Neural cell (in vitro differentiated cells): ENCODE data around the gene CNTNAP2. TPM values are rescaled to one million over a fixed set of nuclear protein-coding genes. Genes with fewer than 3 reads are reported as not detected.

Source experiments
- H2AFZ ChIP-seq: fragments of 200-600, 300-800 bp; sonication (generic), shearing (Covaris generic); 2 replicates; pipeline ENCODE4 v1.6.0; 2014; ENCODE audit warnings: low read depth, mild to moderate bottlenecking, antibody characterized with exemption, low read length, moderate library complexity
- H3F3A ChIP-seq: fragments of 200-600 bp; shearing (Covaris generic); 2 replicates; pipeline ENCODE4 v1.6.1; 2016; ENCODE audit warnings: mild to moderate bottlenecking, moderate library complexity, mixed read lengths, antibody characterized with exemption, low read length; ENCODE audit not compliant: insufficient read depth, poor library complexity, severe bottlenecking
- H3K27ac ChIP-seq: fragments of 200-600, 300-800 bp; sonication (generic), shearing (Covaris generic); 2 replicates; pipeline ENCODE4 v1.5.1; 2014; ENCODE audit warnings: mild to moderate bottlenecking, low read length, moderate library complexity
- H3K27me3 ChIP-seq: fragments of 300-800, 200-600 bp; sonication (generic), shearing (Covaris generic); 2 replicates; pipeline ENCODE4 v1.6.0; 2014; ENCODE audit warnings: mild to moderate bottlenecking, low read depth, low read length, moderate library complexity; ENCODE audit not compliant: insufficient read depth
- H3K36me3 ChIP-seq: fragments of 300-800, 200-600 bp; sonication (generic), shearing (Covaris generic); 2 replicates; pipeline ENCODE4 v1.5.1; 2014; ENCODE audit warnings: mild to moderate bottlenecking, antibody characterized with exemption, low read length, moderate library complexity; ENCODE audit not compliant: insufficient read depth
- H3K4me2 ChIP-seq: fragments of 300-800, 200-600 bp; sonication (generic), shearing (Covaris generic); 2 replicates; pipeline ENCODE4 v1.6.0; 2014; ENCODE audit warnings: mild to moderate bottlenecking, low read length
- H3K4me3 ChIP-seq: fragments of 300-800, 200-600 bp; sonication (generic), shearing (Covaris generic); 2 replicates; pipeline ENCODE4 v1.5.1; 2014; ENCODE audit warnings: mild to moderate bottlenecking, low read length, moderate library complexity
- H3K79me2 ChIP-seq: fragments of 200-600 bp; shearing (Covaris generic); replicated peaks from 2 replicates; pipeline ENCODE4 v1.6.0; 2014; ENCODE audit warnings: mild to moderate bottlenecking, low read length, moderate library complexity; ENCODE audit not compliant: insufficient read depth
- H3K9ac ChIP-seq: fragments of 300-800, 200-600 bp; sonication (generic), shearing (Covaris generic); 2 replicates; pipeline ENCODE4 v1.6.1; 2016; ENCODE audit warnings: mild to moderate bottlenecking, low read length, mixed read lengths
- H3K9me2 ChIP-seq: fragments of 200-600 bp; shearing (Covaris generic); 2 replicates; pipeline ENCODE4 v1.6.1; 2016; ENCODE audit warnings: mild to moderate bottlenecking, low read length, mixed read lengths; ENCODE audit not compliant: insufficient read depth
- H3K9me3 ChIP-seq: fragments of 200-600, 300-800 bp; sonication (generic), shearing (Covaris generic); 2 replicates; pipeline ENCODE4 v1.6.1; 2016; ENCODE audit warnings: mild to moderate bottlenecking, mixed run types, low read length, moderate library complexity, mixed read lengths
- H4K20me1 ChIP-seq: fragments of 200-600 bp; shearing (Covaris generic); 2 replicates; pipeline ENCODE4 v1.6.1; 2016; ENCODE audit warnings: mild to moderate bottlenecking, mixed run types; ENCODE audit not compliant: insufficient read depth
- EP300 ChIP-seq: fragments of 450-650 bp; conservative IDR thresholded peaks from 2 replicates; pipeline ENCODE4 v1.6.1; 2014; ENCODE audit warnings: antibody characterized with exemption, mild to moderate bottlenecking, moderate library complexity; ENCODE audit not compliant: poor library complexity, severe bottlenecking
- EZH2 ChIP-seq: fragments of 200-600, 300-800 bp; shearing (Covaris generic), sonication (generic); IDR thresholded peaks from 2 replicates; pipeline ENCODE4 v1.6.1; 2014; ENCODE audit warnings: antibody characterized with exemption, low read length, borderline replicate concordance, mild to moderate bottlenecking; ENCODE audit not compliant: insufficient read depth, poor library complexity, severe bottlenecking
- MXI1 ChIP-seq: fragments of 450-650 bp; conservative IDR thresholded peaks from 2 replicates; pipeline ENCODE4 v1.6.1; 2014; ENCODE audit warnings: antibody characterized with exemption, mild to moderate bottlenecking; ENCODE audit not compliant: poor library complexity, severe bottlenecking
- POLR2AphosphoS5 ChIP-seq: IDR thresholded peaks from 2 replicates; pipeline ENCODE4 v1.6.1; 2012
- RAD21 ChIP-seq: fragments of 450-650 bp; conservative IDR thresholded peaks from 2 replicates; pipeline ENCODE4 v1.6.1; 2014; ENCODE audit warnings: antibody characterized with exemption, mild to moderate bottlenecking, moderate library complexity
- REST ChIP-seq: IDR thresholded peaks from 2 replicates; pipeline ENCODE4 v1.6.1; 2012; ENCODE audit warnings: borderline replicate concordance
- SMC3 ChIP-seq: fragments of 450-650 bp; conservative IDR thresholded peaks from 2 replicates; pipeline ENCODE4 v1.6.1; 2014; ENCODE audit warnings: antibody characterized with exemption, mild to moderate bottlenecking, moderate library complexity; ENCODE audit not compliant: poor library complexity
- TAF1 ChIP-seq: IDR thresholded peaks from 2 replicates; pipeline ENCODE4 v1.6.1; 2012; ENCODE audit warnings: low read depth
- polyA plus RNA-seq: library from polyadenylated mRNA; depleted of rRNA; stranded (reverse); fragments of >200 nt; gene quantifications from 2 replicates; pipeline ENCODE4 v1.2.3, GENCODE V29; 2014
- TF ChIP-seq, protein P1 (sequence below): fragments of 450-650 bp; IDR thresholded peaks from 2 replicates; pipeline ENCODE4 v1.5.1; 2014; ENCODE audit warnings: antibody characterized with exemption, mild to moderate bottlenecking, moderate library complexity; ENCODE audit not compliant: poor library complexity, severe bottlenecking

The CNTNAP2 gene
- polyA plus RNA-seq, 1 donor from 2014 or later: 276 TPM

DNA sequence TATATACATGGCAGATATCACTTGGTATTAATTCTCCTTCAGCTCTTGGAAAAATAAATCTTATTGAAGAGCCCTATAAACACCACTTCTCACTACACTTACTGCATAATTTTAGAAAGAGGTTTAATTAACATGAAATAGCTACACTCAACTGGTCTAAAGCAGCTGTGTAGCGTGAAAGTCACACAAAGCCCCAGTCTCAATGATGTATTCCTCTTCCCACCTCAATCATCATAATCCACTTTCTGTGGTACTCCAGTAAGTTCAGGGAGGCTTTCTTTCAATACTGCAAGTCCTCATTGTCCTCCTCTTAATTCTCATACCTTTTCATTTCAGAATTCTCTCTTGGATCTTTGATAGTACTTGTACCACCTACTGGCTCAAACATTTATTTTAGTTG lies 688.0 kb downstream of the CNTNAP2 start:
- Histone ChIP-seq H3K4me2 (no peak overlapping the region), H3K9ac (no peak overlapping the region)

DNA sequence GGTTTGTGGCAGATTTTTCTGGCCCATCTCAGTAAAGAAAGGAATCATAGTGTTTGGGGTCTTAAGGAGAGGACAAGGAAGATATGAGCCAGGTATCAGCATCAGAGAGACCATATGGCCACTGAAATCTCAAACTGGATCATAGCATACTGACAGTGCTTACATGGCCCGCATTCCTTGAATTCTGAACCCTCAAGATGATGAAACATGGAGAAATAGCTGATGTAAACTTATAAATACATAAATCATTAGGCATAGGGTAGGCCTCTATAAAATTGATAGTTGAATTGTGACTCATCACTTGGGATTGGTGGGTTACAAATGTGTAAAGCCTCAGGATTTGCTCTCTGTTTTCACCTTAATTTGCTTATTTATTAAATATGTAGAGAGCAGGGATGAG lies 688.5 kb downstream of the CNTNAP2 start:
- no peak overlapping the region for H3K9ac ChIP-seq

More for the DNA sequence above, 688.0 kb downstream of the CNTNAP2 start:
- Histone ChIP-seq H2AFZ (no peak overlapping the region), H3K9me3 (no peaks in the 10 kb centered on the region), H4K20me1 (no peaks in the 10 kb centered on the region), H3K79me2 (no peaks in the 10 kb centered on the region), H3K36me3 (no peaks in the 10 kb centered on the region), H3K9me2 (no peaks in the 10 kb centered on the region), H3K27me3 (no peaks in the 10 kb centered on the region), H3K27ac (no peak overlapping the region), H3K4me3 (no peak overlapping the region), H3F3A (no peaks in the 10 kb centered on the region)
- TF ChIP-seq POLR2AphosphoS5: no peak

More for the DNA sequence above, 688.5 kb downstream of the CNTNAP2 start:
- Histone ChIP-seq H4K20me1 (no peaks in the 10 kb centered on the region), H3K9me3 (no peaks in the 10 kb centered on the region), H3K9me2 (no peaks in the 10 kb centered on the region), H3K79me2 (no peaks in the 10 kb centered on the region), H3K36me3 (no peaks in the 10 kb centered on the region), H3K4me3 (no peak overlapping the region), H3F3A (no peaks in the 10 kb centered on the region), H3K4me2 (no peak overlapping the region), H2AFZ (no peak overlapping the region), H3K27me3 (no peaks in the 10 kb centered on the region), H3K27ac (no peak overlapping the region)
- TF ChIP-seq POLR2AphosphoS5 (no peak), RAD21 (no peak), EP300 (no peak), EZH2 (no peak), SMC3 (no peak), REST (no peak), MXI1 (no peak), TAF1 (no peak)
- TF ChIP-seq, protein P1, sequence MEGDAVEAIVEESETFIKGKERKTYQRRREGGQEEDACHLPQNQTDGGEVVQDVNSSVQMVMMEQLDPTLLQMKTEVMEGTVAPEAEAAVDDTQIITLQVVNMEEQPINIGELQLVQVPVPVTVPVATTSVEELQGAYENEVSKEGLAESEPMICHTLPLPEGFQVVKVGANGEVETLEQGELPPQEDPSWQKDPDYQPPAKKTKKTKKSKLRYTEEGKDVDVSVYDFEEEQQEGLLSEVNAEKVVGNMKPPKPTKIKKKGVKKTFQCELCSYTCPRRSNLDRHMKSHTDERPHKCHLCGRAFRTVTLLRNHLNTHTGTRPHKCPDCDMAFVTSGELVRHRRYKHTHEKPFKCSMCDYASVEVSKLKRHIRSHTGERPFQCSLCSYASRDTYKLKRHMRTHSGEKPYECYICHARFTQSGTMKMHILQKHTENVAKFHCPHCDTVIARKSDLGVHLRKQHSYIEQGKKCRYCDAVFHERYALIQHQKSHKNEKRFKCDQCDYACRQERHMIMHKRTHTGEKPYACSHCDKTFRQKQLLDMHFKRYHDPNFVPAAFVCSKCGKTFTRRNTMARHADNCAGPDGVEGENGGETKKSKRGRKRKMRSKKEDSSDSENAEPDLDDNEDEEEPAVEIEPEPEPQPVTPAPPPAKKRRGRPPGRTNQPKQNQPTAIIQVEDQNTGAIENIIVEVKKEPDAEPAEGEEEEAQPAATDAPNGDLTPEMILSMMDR: no peak
